Immature natural killer cell (primary cell): ENCODE results near the gene LDB1. TPM values are rescaled to one million over a fixed set of nuclear protein-coding genes. Genes with fewer than 3 reads are reported as not detected.
A peak's percentile ranks its signal among the peaks of the same experiment; 100 is the strongest.

Source experiments
- DNase-seq, 3 donors: peaks; one replicate each; pipeline ENCODE4 v3.0.0; 2022; ENCODE audit warnings: mixed read lengths in 1 of 3
- H3K27ac Mint-ChIP-seq, 6 donors: one replicate each; pipeline ENCODE4 v1.8.0; 2020; ENCODE audit warnings: mixed read lengths in 6 of 6, mild to moderate bottlenecking in 5 of 6, inconsistent platforms in 4 of 6, moderate library complexity in 3 of 6
- H3K27me3 Mint-ChIP-seq, 3 donors: one replicate each; pipeline ENCODE4 v1.8.0; 2020 to 2021; ENCODE audit warnings: low read depth in 3 of 3, mild to moderate bottlenecking in 3 of 3, mixed read lengths in 3 of 3, moderate library complexity in 3 of 3, inconsistent platforms in 1 of 3
- H3K36me3 Mint-ChIP-seq, 3 donors: one replicate each; pipeline ENCODE4 v1.8.0; 2020; ENCODE audit warnings: mixed read lengths in 3 of 3, inconsistent platforms in 2 of 3, mild to moderate bottlenecking in 2 of 3
- H3K4me1 Mint-ChIP-seq, 2 donors: one replicate each; pipeline ENCODE4 v1.8.0; 2020; ENCODE audit warnings: inconsistent platforms in 2 of 2, mild to moderate bottlenecking in 2 of 2, mixed read lengths in 2 of 2, moderate library complexity in 1 of 2
- H3K4me3 Mint-ChIP-seq, 5 donors: one replicate each; pipeline ENCODE4 v1.8.0; 2020; ENCODE audit warnings: mild to moderate bottlenecking in 5 of 5, mixed read lengths in 5 of 5, inconsistent platforms in 3 of 5, moderate library complexity in 3 of 5
- H3K9me3 Mint-ChIP-seq, 6 donors: one replicate each; pipeline ENCODE4 v1.8.0; 2020; ENCODE audit warnings: mild to moderate bottlenecking in 6 of 6, mixed read lengths in 6 of 6, inconsistent platforms in 4 of 6, moderate library complexity in 3 of 6
- polyA plus RNA-seq, 3 donors: library from polyadenylated mRNA; unstranded; fragments of 300-500 nt; fragmentation: Illumina TruSeq; gene quantifications; one replicate each; pipeline ENCODE4 v1.2.3, GENCODE V29; 2021

Gene LDB1
- polyA plus RNA-seq, 3 donors from 2014 or later, result 5.5 to 24.8 (median 24.2) TPM

- peak overlapping the region in 1 of 5 donors; percentile 94 for H3K4me3 Mint-ChIP-seq
- DNase-seq, result no peak
- H3K4me1 Mint-ChIP-seq, result peaks cover 28 to 38% of the 10 kb centered on the region in 2 donors
- H3K27ac Mint-ChIP-seq, result peak overlapping the region in 4 of 6 donors; percentile 88 to 99 (median 98)
- H3K36me3 Mint-ChIP-seq, result no peaks in the 10 kb centered on the region
- H3K27me3 Mint-ChIP-seq, result peaks cover 3 to 12% (median 4%) of the 10 kb centered on the region in 3 donors
- H3K9me3 Mint-ChIP-seq, result no peaks in the 10 kb centered on the region
These were observed 11.4 kb upstream of the LDB1 start for GRCh38 chr10:102131286-102132170.

- no peak for DNase-seq
- Mint-ChIP-seq H3K4me3 (peak overlapping the region in 1 of 5 donors; percentile 31), H3K4me1 (peaks cover 27% of the 10 kb centered on the region in 2 donors), H3K27me3 (peaks cover 0 to 9% (median 6%) of the 10 kb centered on the region in 3 donors), H3K36me3 (no peaks in the 10 kb centered on the region), H3K27ac (peak overlapping the region in 2 of 6 donors; percentile 35 to 46), H3K9me3 (no peaks in the 10 kb centered on the region)
These were observed 3.1 kb upstream of the LDB1 start for GRCh38 chr10:102123223-102123622.

- no peak for DNase-seq
- peak overlapping the region in 3 of 5 donors; percentile 7 to 67 (median 12) for H3K4me3 Mint-ChIP-seq
- peaks cover 34 to 35% of the 10 kb centered on the region in 2 donors for H3K4me1 Mint-ChIP-seq
- no peaks in the 10 kb centered on the region for H3K9me3 Mint-ChIP-seq
- peak overlapping the region in 3 of 6 donors; percentile 56 to 80 (median 65) for H3K27ac Mint-ChIP-seq
- no peaks in the 10 kb centered on the region for H3K36me3 Mint-ChIP-seq
- H3K27me3 Mint-ChIP-seq, result peaks cover 2 to 11% (median 8%) of the 10 kb centered on the region in 3 donors
These were observed 2.3 kb upstream of the LDB1 start for GRCh38 chr10:102122450-102122849.

- peak overlapping the region; percentile 45 to 98 (median 94) for H3K27ac Mint-ChIP-seq
- DNase-seq, result no peak
- H3K27me3 Mint-ChIP-seq, result peaks cover 2 to 11% (median 8%) of the 10 kb centered on the region in 3 donors
- peak overlapping the region; percentile 85 to 93 (median 90) for H3K4me3 Mint-ChIP-seq
- peaks cover 40 to 41% of the 10 kb centered on the region in 2 donors for H3K4me1 Mint-ChIP-seq
- H3K36me3 Mint-ChIP-seq, result no peaks in the 10 kb centered on the region
- no peaks in the 10 kb centered on the region for H3K9me3 Mint-ChIP-seq
These were observed 1.7 kb upstream of the LDB1 start for GRCh38 chr10:102121739-102122372.

- Mint-ChIP-seq H3K9me3 (no peaks in the 10 kb centered on the region), H3K27ac (peak overlapping the region; percentile 92 to 98 (median 96)), H3K4me3 (peak overlapping the region; percentile 85 to 93 (median 90)), H3K36me3 (no peaks in the 10 kb centered on the region), H3K27me3 (peaks cover 2 to 12% (median 8%) of the 10 kb centered on the region in 3 donors), H3K4me1 (peaks cover 47 to 48% of the 10 kb centered on the region in 2 donors)
- peak in 2 of 3 donors; percentile 22 to 29 for DNase-seq
These were observed 997 bp upstream of the LDB1 start for GRCh38 chr10:102120991-102121738.

GRCh38 chr10:102119417-102120141 is 589 bp downstream of the LDB1 start:
- Mint-ChIP-seq H3K27me3 (peaks cover 2 to 14% (median 8%) of the 10 kb centered on the region in 3 donors), H3K4me1 (peaks cover 63% of the 10 kb centered on the region in 2 donors), H3K36me3 (no peaks in the 10 kb centered on the region), H3K4me3 (peak overlapping the region; percentile 85 to 91 (median 89)), H3K9me3 (no peaks in the 10 kb centered on the region), H3K27ac (peak overlapping the region; percentile 88 to 98 (median 98))
- peak; percentile 38 to 43 (median 39) for DNase-seq

GRCh38 chr10:102118867-102119266 is 1.3 kb downstream of the LDB1 start:
- no peaks in the 10 kb centered on the region for H3K9me3 Mint-ChIP-seq
- no peaks in the 10 kb centered on the region for H3K36me3 Mint-ChIP-seq
- H3K4me3 Mint-ChIP-seq, result peak overlapping the region; percentile 85 to 91 (median 89)
- H3K27ac Mint-ChIP-seq, result peak overlapping the region; percentile 88 to 98 (median 98)
- peaks cover 2 to 14% (median 8%) of the 10 kb centered on the region in 3 donors for H3K27me3 Mint-ChIP-seq
- peaks cover 64% of the 10 kb centered on the region in 2 donors for H3K4me1 Mint-ChIP-seq
- DNase-seq, result no peak

- H3K27ac Mint-ChIP-seq, result peak overlapping the region; percentile 88 to 98 (median 98)
- H3K36me3 Mint-ChIP-seq, result no peaks in the 10 kb centered on the region
- peak overlapping the region; percentile 38 to 90 (median 88) for H3K4me3 Mint-ChIP-seq
- H3K27me3 Mint-ChIP-seq, result peaks cover 2 to 14% (median 8%) of the 10 kb centered on the region in 3 donors
- H3K9me3 Mint-ChIP-seq, result no peaks in the 10 kb centered on the region
- DNase-seq, result peak in 1 of 3 donors; percentile 25
- peaks cover 77% of the 10 kb centered on the region in 2 donors for H3K4me1 Mint-ChIP-seq
These were observed 2.6 kb downstream of the LDB1 start for GRCh38 chr10:102117391-102118159.

GRCh38 chr10:102116656-102117055 is 3.5 kb downstream of the LDB1 start:
- Mint-ChIP-seq H3K27me3 (peaks cover 2 to 14% (median 6%) of the 10 kb centered on the region in 3 donors), H3K27ac (peak overlapping the region; percentile 88 to 98 (median 97)), H3K9me3 (no peaks in the 10 kb centered on the region), H3K4me1 (peaks cover 79% of the 10 kb centered on the region in 2 donors), H3K36me3 (no peaks in the 10 kb centered on the region), H3K4me3 (peak overlapping the region; percentile 49 to 93 (median 87))
- no peak for DNase-seq

- Mint-ChIP-seq H3K9me3 (no peaks in the 10 kb centered on the region), H3K4me1 (peaks cover 70 to 72% of the 10 kb centered on the region in 2 donors), H3K27ac (peak overlapping the region; percentile 88 to 98 (median 97)), H3K36me3 (no peaks in the 10 kb centered on the region), H3K4me3 (peak overlapping the region; percentile 84 to 93 (median 91)), H3K27me3 (peaks cover 2 to 12% (median 6%) of the 10 kb centered on the region in 3 donors)
- no peak for DNase-seq
These were observed 4.4 kb downstream of the LDB1 start for GRCh38 chr10:102115775-102116174.

GRCh38 chr10:102114861-102115618 is 5.1 kb downstream of the LDB1 start:
- Mint-ChIP-seq H3K27me3 (peaks cover 2 to 7% (median 6%) of the 10 kb centered on the region in 3 donors), H3K9me3 (no peaks in the 10 kb centered on the region), H3K4me1 (peaks cover 70 to 72% of the 10 kb centered on the region in 2 donors), H3K27ac (peak overlapping the region; percentile 88 to 98 (median 97)), H3K36me3 (peaks cover 0 to 2% (median 1%) of the 10 kb centered on the region in 3 donors), H3K4me3 (peak overlapping the region; percentile 84 to 93 (median 91))
- DNase-seq, result peak; percentile 66 to 71 (median 69)
